ENCODE results near the gene CYP2J2. TPM values are rescaled to one million over a fixed set of nuclear protein-coding genes. Genes with fewer than 3 reads are reported as not detected.
"Not testable (repeated sequence)": the region's sequence is repeated elsewhere in the genome, so short reads cannot be mapped to it uniquely, and the experiment has no call there.

CYP2J2 gene
- polyA plus RNA-seq, 1 experiment, result 0.04 TPM

- DNase-seq (ENCODE audit: low read depth), result no peak
- Histone ChIP-seq H3K4me3 (ENCODE audit: low read depth, low read length) (no peak overlapping the region), H3K27me3 (ENCODE audit: control insufficient read depth, insufficient read depth, low read length) (no peaks in the 10 kb centered on the region), H3K36me3 (ENCODE audit: control insufficient read depth, insufficient read depth, low read length) (no peaks in the 10 kb centered on the region)
- TF ChIP-seq CTCF (IDR thresholded peaks at IDR 0.05; ENCODE audit: insufficient read depth, low read depth, low read length), result no peak
- POLR2A ChIA-PET, result no interaction called here
- CTCF ChIA-PET, result no interaction called here
These were observed 69.7 kb downstream of the CYP2J2 start for GRCh38 chr1:59856725-59857338.

GRCh38 chr1:59855297-59855696, 71.3 kb downstream of the CYP2J2 start:
- POLR2A ChIA-PET; CTCF ChIA-PET; H3K27me3 ChIP-seq (ENCODE audit: control insufficient read depth, insufficient read depth, low read length); H3K36me3 ChIP-seq (ENCODE audit: control insufficient read depth, insufficient read depth, low read length); H3K4me3 ChIP-seq (ENCODE audit: low read depth, low read length); DNase-seq (ENCODE audit: low read depth): not testable (repeated sequence)

- Histone ChIP-seq H3K27me3 (ENCODE audit: control insufficient read depth, insufficient read depth, low read length) (no peaks in the 10 kb centered on the region), H3K4me3 (ENCODE audit: low read depth, low read length) (no peak overlapping the region), H3K36me3 (ENCODE audit: control insufficient read depth, insufficient read depth, low read length) (no peaks in the 10 kb centered on the region)
- no peak for TF ChIP-seq CTCF (IDR thresholded peaks at IDR 0.05; ENCODE audit: insufficient read depth, low read depth, low read length)
- CTCF ChIA-PET, result no interaction called here
- DNase-seq (ENCODE audit: low read depth), result no peak
- POLR2A ChIA-PET, result no interaction called here
These were observed 74.5 kb downstream of the CYP2J2 start for GRCh38 chr1:59852117-59852516.

- CTCF ChIA-PET, result no interaction called here
- no peak for DNase-seq (ENCODE audit: low read depth)
- Histone ChIP-seq H3K4me3 (ENCODE audit: low read depth, low read length) (no peak overlapping the region), H3K27me3 (ENCODE audit: control insufficient read depth, insufficient read depth, low read length) (no peaks in the 10 kb centered on the region), H3K36me3 (ENCODE audit: control insufficient read depth, insufficient read depth, low read length) (no peaks in the 10 kb centered on the region)
- POLR2A ChIA-PET, result no interaction called here
- no peak for TF ChIP-seq CTCF (IDR thresholded peaks at IDR 0.05; ENCODE audit: insufficient read depth, low read depth, low read length)
These were observed 79.7 kb downstream of the CYP2J2 start for GRCh38 chr1:59846895-59847282.

GRCh38 chr1:59846209-59846894, 80.2 kb downstream of the CYP2J2 start:
- no peak for TF ChIP-seq CTCF (IDR thresholded peaks at IDR 0.05; ENCODE audit: insufficient read depth, low read depth, low read length)
- H3K27me3 ChIP-seq (ENCODE audit: control insufficient read depth, insufficient read depth, low read length), result no peaks in the 10 kb centered on the region
- DNase-seq (ENCODE audit: low read depth), result no peak
- H3K36me3 ChIP-seq (ENCODE audit: control insufficient read depth, insufficient read depth, low read length), result no peaks in the 10 kb centered on the region
- CTCF ChIA-PET, result no interaction called here
- POLR2A ChIA-PET, result no interaction called here
- no peak overlapping the region for H3K4me3 ChIP-seq (ENCODE audit: low read depth, low read length)

GRCh38 chr1:59845091-59845490, 81.5 kb downstream of the CYP2J2 start:
- no peak for DNase-seq (ENCODE audit: low read depth)

More at GRCh38 chr1:59845091-59845490, 81.5 kb downstream of the CYP2J2 start:
- Histone ChIP-seq H3K36me3 (ENCODE audit: control insufficient read depth, insufficient read depth, low read length) (no peaks in the 10 kb centered on the region), H3K4me3 (ENCODE audit: low read depth, low read length) (no peak overlapping the region), H3K27me3 (ENCODE audit: control insufficient read depth, insufficient read depth, low read length) (no peaks in the 10 kb centered on the region)
- ChIA-PET POLR2A (no interaction called here), CTCF (no interaction called here)
- no peak for TF ChIP-seq CTCF (IDR thresholded peaks at IDR 0.05; ENCODE audit: insufficient read depth, low read depth, low read length)

Measured in BJ (cell line).